NCI-H146 treated with DMSO at 0.1 percent for 48 hours (cell line): ENCODE measurements around the gene DARS2.

ENCODE experiments used
- DNase-seq: peaks from one replicate; lab custom pipeline; 2025; ENCODE audit not compliant: unreplicated experiment; lab: John Stamatoyannopoulos, UW

The DARS2 gene

DNA sequence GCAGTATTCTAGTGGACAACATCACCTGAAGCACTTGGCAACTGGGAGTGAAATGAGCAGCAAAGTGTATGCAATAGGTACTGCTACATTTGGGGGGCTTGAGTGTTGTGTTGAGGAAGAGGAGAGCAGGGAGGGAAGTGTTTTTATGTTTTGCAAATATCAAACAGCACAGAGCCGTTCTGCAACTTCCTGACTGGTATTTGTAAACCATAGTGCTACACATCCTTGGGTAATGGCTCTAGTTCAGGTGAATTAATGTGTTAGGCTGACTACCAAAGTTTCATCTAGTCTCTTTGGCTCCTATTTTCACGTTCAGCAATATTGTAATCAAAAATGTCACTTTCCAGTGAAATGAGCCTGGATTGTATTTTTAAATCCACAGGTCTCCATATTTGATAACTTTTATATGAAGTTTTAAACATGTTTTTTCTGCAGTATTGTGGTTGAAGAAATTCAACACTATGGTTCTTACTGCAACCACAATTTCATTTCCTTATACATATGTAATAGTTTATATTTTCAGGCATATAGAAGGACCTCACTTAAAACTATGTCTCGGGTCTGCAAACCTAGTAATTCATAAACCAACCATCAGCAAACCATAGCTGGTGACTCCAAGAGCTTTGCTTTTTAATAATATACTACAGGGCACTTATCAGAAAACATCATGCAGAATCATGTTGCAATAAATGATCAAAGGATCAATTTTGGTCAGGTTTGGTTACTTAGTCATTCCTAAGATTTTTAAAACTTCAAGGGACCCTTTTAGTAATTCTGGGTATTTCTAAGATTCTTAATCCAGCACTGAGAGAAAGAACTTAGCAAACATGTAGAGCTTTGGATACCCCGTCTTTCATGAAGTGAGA lies 62.5 kb downstream of the DARS2 start:
- DNase-seq = no peak

DNA sequence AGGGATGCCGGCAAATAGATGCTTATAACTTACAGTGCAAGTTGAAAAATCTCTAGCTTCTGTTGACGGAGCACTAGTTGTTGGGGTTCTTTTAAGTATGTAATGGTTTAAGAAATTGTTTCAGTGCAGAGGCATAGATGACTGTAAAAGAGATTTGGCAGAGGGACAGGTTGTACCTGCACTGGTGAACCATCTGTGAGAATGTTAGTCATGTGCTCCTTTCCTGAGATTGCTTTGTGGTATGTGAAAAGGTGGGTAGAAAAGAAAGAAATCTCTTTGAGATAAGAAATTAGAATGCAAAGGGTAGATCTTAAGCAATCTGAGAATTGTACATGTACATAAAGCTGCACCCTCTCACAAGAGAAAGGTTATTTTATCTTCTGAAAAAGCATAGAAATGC lies 63.2 kb downstream of the DARS2 start:
- no peak for DNase-seq

DNA sequence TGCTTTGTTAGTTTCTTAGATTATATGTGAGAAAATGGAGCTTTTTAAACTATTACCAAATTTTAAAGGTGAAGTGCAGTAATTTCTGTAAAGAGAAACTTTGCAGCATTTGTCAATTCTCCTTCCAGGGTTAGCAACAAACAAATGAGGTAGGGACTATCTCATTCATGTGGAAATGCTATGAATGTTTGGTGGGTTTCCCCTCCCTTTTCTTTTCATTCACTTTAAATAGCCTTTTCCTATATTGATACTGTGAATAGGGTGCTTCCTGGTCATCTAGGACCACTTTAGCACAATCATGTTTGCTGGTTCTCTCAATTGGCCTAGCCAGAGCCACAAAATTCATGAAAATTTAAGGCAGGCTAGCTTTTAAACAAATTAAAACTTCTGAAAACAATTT lies 64.3 kb downstream of the DARS2 start:
- no peak for DNase-seq

DNA sequence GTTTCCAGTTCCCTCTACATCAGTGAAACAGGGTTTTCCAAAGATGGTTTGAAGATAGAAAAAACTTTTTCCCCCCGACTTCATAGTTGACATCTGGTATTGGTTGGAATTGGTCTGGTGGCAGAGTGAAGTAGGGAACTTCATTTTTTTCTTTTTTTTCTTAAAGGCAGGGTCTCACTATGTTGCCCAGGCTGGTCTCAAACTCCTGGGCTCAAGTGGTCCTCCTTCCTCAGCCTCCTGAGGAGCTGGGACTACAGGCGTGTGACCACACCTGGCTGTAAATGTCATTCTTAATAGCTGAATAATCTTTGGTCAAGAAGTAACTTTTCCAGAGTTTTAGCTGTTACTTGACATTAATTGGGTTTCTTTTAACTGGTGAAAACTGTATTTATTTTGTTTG lies 65.4 kb downstream of the DARS2 start:
- no peak for DNase-seq

DNA sequence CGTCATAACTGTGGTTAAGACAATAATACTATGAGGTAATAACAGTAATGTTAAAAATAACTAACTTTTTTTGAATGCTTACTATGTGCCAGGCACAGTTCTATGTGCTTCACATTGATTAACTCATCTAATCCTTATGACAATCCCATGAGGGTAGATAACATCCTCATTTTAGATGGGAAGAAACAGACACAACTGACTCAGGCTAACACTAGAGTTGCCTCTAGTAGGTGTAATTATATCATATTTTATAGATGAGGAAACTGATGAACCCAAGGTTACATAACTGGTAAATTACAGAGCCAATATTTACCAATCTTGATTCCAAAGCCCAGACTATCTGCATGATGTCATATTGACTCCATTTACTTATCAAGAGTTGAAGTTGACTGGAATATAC lies 69.1 kb downstream of the DARS2 start:
- DNase-seq = no peak

DNA sequence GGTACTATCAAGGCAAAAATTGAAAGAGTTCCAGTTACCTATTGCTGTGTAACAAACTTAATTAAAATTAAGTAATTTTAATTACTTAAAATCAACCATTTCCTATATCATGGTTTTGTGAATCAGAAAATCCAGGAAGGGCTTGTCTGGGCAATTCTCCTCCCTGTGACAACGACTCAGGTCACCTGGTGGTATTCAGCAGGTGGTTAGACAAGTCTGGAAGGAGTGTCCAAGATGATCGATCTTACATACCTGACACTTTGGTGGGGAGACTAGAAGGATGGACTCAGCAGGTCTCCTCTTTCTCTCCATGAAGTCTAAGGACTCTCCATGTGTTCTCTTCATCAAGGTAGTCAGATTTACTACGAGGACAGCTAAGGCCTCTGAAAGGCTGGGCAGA lies 69.7 kb downstream of the DARS2 start:
- no peak for DNase-seq

DNA sequence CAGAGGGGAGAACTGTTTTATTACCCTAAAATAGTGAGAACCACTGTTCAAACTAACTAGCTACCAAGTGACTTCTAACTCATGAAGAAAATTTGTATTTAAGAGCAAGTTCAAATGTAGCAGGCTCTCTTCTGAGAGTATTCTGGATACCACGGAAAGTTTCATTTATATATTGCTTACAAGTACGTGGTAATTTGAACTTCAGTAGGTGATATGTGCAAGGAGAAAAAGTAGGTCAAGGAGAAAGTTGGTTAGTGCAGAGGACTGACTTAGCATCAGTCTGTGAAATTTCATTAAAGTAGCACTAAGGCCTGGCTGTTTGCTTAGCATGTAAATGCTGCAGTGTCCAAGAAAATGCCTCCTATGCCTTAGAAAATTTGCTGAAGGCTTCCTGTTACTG lies 76.0 kb downstream of the DARS2 start:
- no peak for DNase-seq

DNA sequence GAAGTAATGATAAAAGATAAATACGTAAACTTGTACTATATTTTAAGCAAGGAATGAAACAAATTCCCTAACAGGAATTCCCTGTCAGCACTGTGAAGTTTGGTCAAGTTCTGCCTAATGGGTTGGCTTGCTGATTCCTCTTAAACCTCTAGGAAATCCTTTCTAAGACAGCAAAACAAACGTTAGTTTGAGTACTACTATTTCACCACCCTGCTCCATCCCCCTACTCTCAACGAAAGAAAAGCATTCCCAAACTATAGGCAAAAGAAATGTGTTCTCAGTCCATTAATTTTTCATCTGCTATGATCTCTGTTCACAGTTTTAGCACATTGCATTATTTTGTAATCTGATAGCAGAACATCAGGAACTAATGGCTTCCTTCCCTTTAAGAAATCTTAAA lies 76.5 kb downstream of the DARS2 start:
- no peak for DNase-seq

DNA sequence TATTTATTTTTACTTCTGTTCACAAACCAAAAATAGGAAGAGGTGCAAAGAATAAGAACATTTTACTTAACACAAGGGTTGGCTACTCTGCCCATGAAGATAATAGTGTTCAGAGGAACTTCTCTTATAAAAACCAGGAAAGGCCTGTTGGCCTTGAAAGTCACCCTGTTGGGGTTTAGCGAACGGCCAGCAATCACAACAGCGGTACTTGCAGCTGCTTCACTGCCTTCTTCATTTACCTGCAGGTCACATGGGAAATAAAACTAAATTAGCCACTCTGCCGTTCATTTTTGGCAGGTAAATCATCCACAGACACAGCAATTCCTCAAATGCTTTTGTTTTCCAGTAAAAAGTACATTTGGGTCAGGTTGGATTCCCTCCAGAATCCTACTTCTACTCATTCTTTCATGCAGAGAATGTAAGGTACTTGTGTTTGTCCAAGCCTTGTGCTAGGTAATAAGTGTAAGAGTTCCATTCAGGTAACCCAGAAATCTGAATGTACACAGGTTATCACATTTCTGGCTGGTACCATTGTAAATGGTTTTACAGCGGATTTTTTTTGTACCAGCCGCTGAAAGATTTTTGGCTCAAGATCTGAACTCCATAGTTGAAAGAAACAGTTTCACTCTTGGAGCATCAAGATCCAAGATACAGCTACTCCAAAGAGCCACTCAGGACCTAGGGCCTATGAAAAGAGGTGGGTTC lies 79.5 kb downstream of the DARS2 start:
- DNase-seq = no peak
